GM12801 (cell line): ENCODE data around the gene KCNJ5.

Source experiments
- CTCF ChIP-seq: IDR thresholded peaks from one replicate; pipeline ENCODE4 v1.5.1; 2011; ENCODE audit warnings: control low read depth; ENCODE audit not compliant: insufficient read length; ENCODE audit errors: extremely low read depth

KCNJ5 gene

GRCh38 chr11:128919216-128919615 is 28.1 kb downstream of the KCNJ5 start:
- TF ChIP-seq CTCF: no peak

GRCh38 chr11:128920666-128921065 is 29.5 kb downstream of the KCNJ5 start:
- TF ChIP-seq CTCF: no peak

- TF ChIP-seq CTCF: no peak
Observed at GRCh38 chr11:128921793-128922192, 30.6 kb downstream of the KCNJ5 start.

- TF ChIP-seq CTCF: no peak
Observed at GRCh38 chr11:128924104-128924503, 32.9 kb downstream of the KCNJ5 start.

GRCh38 chr11:128924510-128925249 is 33.5 kb downstream of the KCNJ5 start:
- TF ChIP-seq CTCF: no peak

GRCh38 chr11:128925250-128925600 is 34.1 kb downstream of the KCNJ5 start:
- TF ChIP-seq CTCF: no peak

GRCh38 chr11:128926000-128926399 is 34.8 kb downstream of the KCNJ5 start:
- no peak for TF ChIP-seq CTCF
